22Rv1 (cell line): ENCODE results near the gene NOC2L.

Source experiments
- CTCF ChIP-seq: fragments of 450-650 bp; IDR thresholded peaks from 2 replicates; pipeline ENCODE4 v1.5.1; 2017; ENCODE audit warnings: mild to moderate bottlenecking
- ZFX ChIP-seq: fragments of 450-650 bp; IDR thresholded peaks from 2 replicates; pipeline ENCODE4 v1.6.1; 2017; ENCODE audit warnings: antibody characterized with exemption, borderline replicate concordance

DNA sequence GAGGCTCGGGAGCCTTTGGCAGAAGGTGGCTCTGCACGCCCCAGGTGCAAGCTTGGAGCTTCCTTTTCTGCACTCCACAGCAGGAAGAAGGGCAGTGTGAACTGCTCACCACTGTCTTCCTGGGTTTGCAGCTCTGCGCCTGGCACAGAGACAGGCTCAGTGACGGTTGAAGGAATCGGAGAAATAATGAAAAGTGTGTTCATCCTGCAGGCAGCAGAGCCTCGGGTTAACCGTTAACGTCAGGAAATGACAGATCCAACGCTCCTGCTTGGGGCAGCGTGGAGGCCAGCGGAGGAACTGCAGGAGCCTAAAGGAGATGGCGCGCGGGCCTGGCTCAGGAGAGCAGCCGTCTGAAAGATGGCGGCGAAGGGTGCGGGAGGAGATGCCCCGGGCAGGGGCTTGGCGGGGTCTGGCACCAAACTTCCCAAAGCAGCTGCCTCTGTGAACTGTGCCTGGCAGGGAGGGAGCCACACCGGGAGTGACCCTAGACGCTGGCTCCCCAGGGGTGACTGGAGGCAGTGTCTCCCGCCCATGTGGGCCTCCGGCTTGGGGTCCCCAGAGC lies 46.2 kb downstream of the NOC2L start:
- TF ChIP-seq CTCF = peak; percentile 47
- no peak for TF ChIP-seq ZFX
